K562 (cell line): Measurements from ENCODE around the gene CD40.

ENCODE experiments used
- MECOM ChIP-seq: fragments of 250-450 bp; sonication (Bioruptor Pico); IDR thresholded peaks from 2 replicates; pipeline ENCODE4 v1.8.0; 2022; ENCODE audit warnings: inconsistent platforms
- TF ChIP-seq, protein P1 (sequence below), 3 experiments: IDR thresholded peaks in 2 of 3; conservative IDR thresholded peaks in 1 of 3; 2 replicates each; pipeline ENCODE4 v1.5.1; 2011 to 2012; ENCODE audit warnings: low read length in 3 of 3, mild to moderate bottlenecking in 3 of 3, control low read depth in 2 of 3, improper control_type of control experiment in 1 of 3, inconsistent platforms in 1 of 3, low read depth in 1 of 3, mixed read lengths in 1 of 3, moderate library complexity in 1 of 3; ENCODE audit not compliant: insufficient read depth in 2 of 3

DNA sequence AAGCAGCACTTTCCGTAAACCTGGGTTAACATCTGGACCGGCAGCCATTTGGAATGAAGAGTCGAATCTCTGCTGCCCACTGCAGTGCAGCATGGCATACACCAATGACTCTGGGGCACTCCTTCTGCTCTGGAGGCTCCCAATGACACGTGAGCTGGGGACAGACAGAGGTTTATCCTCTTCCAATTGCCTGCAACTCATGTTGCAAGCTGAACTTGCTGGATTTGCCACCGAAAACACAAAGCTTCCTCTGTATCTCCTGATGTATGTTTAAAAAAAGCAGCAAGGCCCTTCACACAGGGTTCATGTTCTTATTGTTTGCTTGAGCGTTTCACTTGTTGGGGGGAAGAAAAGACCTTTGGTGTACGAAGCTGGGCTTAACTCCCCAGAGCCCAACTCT lies 39.2 kb upstream of the CD40 start:
- TF ChIP-seq, protein P1, sequence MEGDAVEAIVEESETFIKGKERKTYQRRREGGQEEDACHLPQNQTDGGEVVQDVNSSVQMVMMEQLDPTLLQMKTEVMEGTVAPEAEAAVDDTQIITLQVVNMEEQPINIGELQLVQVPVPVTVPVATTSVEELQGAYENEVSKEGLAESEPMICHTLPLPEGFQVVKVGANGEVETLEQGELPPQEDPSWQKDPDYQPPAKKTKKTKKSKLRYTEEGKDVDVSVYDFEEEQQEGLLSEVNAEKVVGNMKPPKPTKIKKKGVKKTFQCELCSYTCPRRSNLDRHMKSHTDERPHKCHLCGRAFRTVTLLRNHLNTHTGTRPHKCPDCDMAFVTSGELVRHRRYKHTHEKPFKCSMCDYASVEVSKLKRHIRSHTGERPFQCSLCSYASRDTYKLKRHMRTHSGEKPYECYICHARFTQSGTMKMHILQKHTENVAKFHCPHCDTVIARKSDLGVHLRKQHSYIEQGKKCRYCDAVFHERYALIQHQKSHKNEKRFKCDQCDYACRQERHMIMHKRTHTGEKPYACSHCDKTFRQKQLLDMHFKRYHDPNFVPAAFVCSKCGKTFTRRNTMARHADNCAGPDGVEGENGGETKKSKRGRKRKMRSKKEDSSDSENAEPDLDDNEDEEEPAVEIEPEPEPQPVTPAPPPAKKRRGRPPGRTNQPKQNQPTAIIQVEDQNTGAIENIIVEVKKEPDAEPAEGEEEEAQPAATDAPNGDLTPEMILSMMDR (IDR thresholded peaks at IDR 0.05 in 2 of 3, conservative IDR thresholded peaks at IDR 0.05 in 1 of 3; ENCODE audit: insufficient read depth in 2 of 3, low read depth in 1 of 3, low read length in 3 of 3), result no peak
- TF ChIP-seq MECOM, result no peak
